GM18526 (cell line): ENCODE results near the gene HEATR9.

Source experiments
- POLR2A ChIP-seq: IDR thresholded peaks from 3 replicates; pipeline ENCODE4 v1.6.1; 2011; ENCODE audit not compliant: insufficient read length; ENCODE audit errors: extremely low read depth

HEATR9 gene

GRCh38 chr17:35849469-35850348 is 19.0 kb downstream of the HEATR9 start:
- no peak for TF ChIP-seq POLR2A

GRCh38 chr17:35847633-35848373 is 20.9 kb downstream of the HEATR9 start:
- no peak for TF ChIP-seq POLR2A

GRCh38 chr17:35847006-35847405 is 21.7 kb downstream of the HEATR9 start:
- no peak for TF ChIP-seq POLR2A

- no peak for TF ChIP-seq POLR2A
Observed at GRCh38 chr17:35846055-35846809, 22.5 kb downstream of the HEATR9 start.

- no peak for TF ChIP-seq POLR2A
Observed at GRCh38 chr17:35844547-35844946, 24.1 kb downstream of the HEATR9 start.

GRCh38 chr17:35843698-35844097 is 25.0 kb downstream of the HEATR9 start:
- TF ChIP-seq POLR2A, result no peak

- TF ChIP-seq POLR2A, result no peak
Observed at GRCh38 chr17:35842239-35842638, 26.5 kb downstream of the HEATR9 start.

GRCh38 chr17:35841505-35841904 is 27.2 kb downstream of the HEATR9 start:
- no peak for TF ChIP-seq POLR2A

- no peak for TF ChIP-seq POLR2A
Observed at GRCh38 chr17:35841101-35841500, 27.6 kb downstream of the HEATR9 start.

GRCh38 chr17:35825206-35825605 is 43.5 kb downstream of the HEATR9 start:
- no peak for TF ChIP-seq POLR2A

- no peak for TF ChIP-seq POLR2A
Observed at GRCh38 chr17:35821308-35821707, 47.4 kb downstream of the HEATR9 start.

- TF ChIP-seq POLR2A, result no peak
Observed at GRCh38 chr17:35819455-35819854, 49.2 kb downstream of the HEATR9 start.

GRCh38 chr17:35817196-35817595 is 51.5 kb downstream of the HEATR9 start:
- no peak for TF ChIP-seq POLR2A

- TF ChIP-seq POLR2A, result no peak
Observed at GRCh38 chr17:35816723-35817122, 52.0 kb downstream of the HEATR9 start.

GRCh38 chr17:35812456-35812855 is 56.2 kb downstream of the HEATR9 start:
- no peak for TF ChIP-seq POLR2A
